Measurements from ENCODE around the gene TNFSF11.
A peak's percentile ranks its signal among the peaks of the same experiment; 100 is the strongest.
"Not testable (repeated sequence)": the region's sequence is repeated elsewhere in the genome, so short reads cannot be mapped to it uniquely, and the experiment has no call there.

Gene TNFSF11

DNA sequence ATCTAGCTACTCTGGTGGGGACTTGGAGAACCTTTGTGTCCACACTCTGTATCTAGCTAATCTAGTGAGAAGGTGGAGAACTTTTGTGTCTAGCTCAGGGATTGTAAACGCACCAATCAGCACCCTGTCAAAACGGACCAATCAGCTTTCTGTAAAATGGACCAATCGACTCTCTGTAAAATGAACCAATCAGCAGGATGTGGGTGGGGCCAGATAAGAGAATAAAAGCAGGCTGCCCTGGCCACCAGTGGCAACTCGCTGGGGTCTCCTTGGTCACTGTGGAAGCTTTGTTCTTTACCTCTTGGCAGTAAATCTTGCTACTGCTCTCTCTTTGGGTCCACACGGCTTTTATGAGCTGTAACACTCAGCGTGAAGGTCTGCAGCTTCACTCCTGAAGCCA lies 13.6 kb upstream of the TNFSF11 start:
- not testable (repeated sequence) for DNase-seq (ENCODE audit: low spot score)

DNA sequence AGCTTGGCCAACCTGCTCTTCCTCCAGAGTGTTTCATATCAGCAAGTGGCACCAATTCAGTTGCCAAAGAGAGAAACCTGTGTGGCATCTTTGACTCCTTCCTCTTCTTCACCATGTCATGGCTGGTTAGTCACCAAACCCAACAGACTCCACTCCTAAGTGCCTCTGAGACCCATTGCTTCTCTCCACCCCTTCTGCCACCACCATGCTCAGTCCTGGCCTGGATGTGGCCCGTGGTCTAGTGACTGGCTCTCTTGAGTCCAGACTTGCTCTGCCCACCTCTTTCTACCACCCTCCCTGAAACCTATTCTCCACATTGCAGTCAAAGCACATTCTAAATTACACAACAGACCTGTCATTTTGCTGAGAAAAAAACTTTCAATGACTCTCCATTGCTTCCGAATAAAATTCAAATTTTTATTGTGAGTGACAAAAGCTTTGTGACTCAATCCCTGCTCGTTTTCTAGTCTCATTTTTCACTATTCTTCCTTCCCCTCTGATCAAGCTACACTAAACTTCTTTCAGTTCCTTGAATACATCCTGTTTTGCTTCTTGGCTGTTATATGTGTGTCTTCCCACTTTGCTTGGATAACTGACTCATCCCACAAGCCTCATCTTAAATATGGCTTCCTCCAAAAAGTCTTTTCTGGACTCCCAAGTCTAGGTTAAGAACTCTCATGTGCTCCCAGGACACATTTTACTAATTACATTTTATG lies 12.0 kb upstream of the TNFSF11 start:
- DNase-seq (ENCODE audit: low spot score), result no peak

DNA sequence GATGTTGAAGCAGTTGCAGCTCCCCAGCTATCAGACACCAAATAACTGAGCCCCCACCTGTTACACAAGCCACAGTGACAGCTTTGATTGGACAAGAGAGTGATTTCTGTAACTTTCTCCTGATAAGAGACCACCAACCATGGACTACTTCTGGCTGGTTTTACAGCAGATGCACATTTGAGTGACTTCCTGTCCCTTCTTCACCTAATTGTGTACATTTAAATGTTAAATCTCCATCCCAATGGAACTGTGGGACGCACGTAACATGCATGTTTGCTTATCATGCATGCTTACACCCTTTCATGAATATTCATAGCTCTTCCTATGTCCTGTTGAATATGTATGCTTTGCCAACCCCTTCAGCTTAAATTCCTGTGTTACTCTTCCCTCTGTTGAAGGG lies 6.0 kb upstream of the TNFSF11 start:
- DNase-seq (ENCODE audit: low spot score), result no peak

DNA sequence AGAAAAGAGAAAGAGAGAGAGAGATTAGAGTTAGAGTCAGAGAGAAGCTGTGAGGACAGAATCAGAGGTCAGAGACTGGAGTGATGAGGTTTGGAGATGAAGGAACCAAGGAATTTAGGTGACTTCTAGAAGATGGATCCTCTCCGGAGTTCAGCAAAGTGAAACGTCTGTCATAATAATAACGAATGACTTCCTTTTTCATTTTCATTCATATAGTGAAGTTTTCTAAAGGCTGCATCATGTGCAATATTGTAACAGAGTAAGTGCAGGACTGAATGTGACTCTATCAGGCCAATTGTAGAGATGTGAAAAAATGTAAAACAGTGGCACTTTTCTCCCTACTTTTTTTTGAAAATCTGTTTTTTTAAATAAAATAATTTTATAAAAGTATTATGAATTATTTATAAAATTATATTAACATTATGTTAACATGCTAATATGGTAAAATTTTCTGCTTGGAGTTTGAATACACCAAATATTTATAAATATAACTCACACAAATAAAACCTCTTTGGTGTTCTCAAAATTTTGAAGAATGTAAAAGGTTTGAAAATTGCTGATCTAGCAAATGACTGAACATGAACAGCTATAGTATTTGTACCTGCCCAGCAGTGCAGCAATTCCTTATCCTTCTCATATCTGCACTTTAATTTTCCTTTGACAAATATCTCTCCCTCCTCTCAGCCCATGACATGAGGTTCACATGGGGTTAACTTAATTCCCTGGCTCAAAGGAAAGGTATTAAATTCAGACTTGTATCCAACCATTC lies 4.2 kb upstream of the TNFSF11 start:
- no peak for DNase-seq (ENCODE audit: low spot score)

DNA sequence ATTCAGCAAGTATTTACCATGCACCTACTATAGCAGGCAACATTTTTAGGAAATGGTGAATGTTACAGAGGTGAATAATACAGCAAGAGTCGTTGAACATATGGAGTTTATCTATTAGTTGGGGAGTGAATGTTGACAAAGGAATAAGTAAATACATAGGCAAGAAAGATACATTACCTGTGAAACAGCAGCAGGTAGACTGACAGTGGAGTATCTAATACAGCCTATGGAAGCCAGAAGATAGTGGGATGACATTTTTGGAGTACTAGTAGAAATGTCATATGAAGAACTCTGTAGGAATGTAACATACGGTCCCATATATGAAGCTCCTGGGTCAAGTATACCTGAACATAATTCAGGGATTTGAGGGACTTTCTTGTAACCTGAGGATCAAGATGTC lies 2.1 kb upstream of the TNFSF11 start:
- DNase-seq (ENCODE audit: low spot score), result no peak

DNA sequence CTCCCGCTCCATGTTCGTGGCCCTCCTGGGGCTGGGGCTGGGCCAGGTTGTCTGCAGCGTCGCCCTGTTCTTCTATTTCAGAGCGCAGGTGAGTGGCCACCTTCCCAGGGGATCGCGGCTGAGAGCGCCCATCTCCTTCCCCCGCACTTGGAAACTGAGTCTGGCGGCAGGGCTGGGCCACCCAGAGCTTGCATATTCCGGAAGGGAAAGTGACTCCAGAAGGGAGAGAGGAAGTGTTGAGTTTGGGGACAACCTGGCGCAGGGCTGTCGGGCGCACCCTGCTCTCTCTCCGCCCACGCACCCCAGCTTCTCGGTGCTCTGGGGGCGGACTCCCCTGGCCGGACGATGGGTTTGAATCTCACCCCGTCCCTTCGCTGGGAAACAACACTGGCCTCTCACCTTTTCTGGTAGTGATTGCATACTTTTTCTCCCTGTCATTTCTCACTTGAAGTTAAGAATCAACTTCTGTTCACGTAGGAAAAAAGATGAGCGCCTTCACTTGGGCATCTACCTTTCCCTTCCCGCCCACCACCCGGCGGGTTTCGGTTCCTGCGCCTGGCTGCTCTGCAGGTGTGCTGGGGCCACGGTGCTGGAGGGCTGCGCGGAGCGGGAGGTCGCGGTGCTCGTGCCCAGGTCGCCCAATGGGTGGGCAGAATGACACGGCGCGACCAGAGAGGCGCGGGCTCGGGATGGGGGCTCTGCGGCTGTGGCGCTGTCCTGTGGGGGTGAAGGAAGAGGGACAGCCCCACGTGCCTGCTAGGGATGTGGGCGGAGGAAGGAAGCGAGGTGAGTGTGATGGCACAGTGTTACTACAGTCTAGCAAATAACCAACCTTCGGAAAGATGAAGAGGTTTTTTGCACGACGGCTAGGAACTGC lies 721 bp downstream of the TNFSF11 start:
- DNase-seq (ENCODE audit: low spot score), result no peak

DNA sequence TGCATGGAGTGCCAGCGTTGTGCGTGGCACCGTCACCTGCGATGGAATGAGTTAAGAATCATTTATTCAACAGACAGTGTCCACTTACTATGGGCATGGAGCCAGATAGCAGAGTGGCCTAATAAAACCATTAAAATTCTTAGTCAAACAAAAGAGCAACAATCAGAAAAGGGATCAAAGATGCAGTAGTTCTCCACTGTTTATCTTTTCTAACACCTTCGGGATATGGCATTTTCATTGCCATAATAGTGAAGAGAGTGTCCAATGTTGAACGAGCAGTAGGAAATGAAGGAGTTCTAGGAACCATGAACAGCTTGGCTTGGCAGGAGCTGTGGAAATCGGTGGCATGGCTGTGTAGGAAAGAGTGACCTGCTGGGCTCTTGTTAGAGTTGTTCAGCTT lies 2.0 kb downstream of the TNFSF11 start:
- peak; percentile 28 for DNase-seq (ENCODE audit: low spot score)

DNA sequence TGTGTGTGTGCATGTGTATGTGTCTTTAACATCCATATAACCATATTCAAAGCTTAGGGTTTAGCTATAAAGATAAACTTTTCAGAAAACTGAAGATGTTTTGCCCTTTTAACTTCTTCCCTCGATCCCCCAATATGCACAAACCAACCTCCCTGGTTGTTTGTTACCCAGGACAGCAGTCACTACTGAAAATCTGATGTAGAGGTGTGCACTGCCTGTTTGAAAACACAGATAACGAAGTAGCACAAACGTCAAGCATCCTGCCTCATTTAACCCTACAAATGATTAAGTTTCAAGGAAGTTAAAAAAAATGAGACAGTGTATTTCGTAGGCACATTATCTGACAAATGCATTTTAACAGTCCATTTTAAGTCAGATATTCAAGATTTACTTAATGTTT lies 3.6 kb downstream of the TNFSF11 start:
- no peak for DNase-seq (ENCODE audit: low spot score)

DNA sequence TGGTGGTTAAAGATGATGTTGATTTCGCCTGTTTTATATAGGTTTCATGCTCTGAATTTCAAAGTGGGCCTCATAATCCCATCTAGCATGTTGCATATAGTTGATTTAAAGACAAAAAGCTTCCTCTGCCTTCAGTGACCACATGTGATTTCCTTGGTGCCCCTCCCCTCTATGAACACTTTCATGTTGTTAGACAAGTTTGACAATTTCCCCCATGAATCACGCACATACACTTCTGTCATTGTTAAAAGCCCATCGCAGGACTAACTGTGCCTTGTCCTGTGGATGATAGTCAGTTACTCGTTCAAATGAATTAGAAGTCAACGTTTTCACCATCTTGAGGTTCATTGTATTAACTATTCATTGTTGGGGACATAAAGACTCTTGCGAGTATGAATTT lies 6.7 kb downstream of the TNFSF11 start:
- no peak for DNase-seq (ENCODE audit: low spot score)

DNA sequence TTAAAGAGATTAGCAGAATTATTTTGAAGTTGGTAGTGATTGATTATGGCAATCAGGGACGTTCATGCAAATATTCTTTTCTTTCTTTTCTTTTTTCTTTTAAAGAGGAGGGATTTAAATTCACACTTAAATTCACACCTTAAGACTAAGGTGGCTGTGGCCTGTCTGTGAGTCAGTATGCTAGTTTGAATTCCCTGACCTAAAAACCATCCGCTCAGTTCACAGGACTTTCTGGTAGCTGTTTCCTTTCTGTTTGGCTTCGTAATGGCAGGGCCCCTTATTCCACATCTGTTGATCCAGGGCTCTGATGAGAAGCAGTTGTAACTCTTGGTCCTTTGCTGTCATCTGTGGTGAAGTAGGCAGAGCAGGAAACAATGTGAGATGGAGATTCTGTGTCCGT lies 7.5 kb downstream of the TNFSF11 start:
- no peak for DNase-seq (ENCODE audit: low spot score)

DNA sequence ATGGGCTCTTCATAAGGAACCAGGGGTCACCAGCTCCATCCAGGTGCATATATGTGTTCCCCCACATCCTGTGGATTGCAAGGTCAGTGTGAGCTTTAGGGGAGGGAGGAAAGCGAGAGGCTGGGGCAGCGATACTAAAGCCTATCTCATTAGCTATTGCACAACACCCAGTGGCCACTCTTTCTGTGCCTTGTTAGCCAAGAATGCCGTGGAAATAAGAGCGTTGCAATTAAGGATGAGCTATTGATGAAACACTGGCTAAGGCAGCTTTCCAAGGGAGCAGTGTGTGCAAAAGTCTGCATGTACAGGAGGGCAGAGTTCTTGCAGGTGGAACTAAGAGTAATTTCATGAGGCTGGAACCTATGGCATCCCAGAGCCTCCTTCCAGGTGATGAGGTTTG lies 17.6 kb downstream of the TNFSF11 start:
- DNase-seq (ENCODE audit: low spot score), result no peak

DNA sequence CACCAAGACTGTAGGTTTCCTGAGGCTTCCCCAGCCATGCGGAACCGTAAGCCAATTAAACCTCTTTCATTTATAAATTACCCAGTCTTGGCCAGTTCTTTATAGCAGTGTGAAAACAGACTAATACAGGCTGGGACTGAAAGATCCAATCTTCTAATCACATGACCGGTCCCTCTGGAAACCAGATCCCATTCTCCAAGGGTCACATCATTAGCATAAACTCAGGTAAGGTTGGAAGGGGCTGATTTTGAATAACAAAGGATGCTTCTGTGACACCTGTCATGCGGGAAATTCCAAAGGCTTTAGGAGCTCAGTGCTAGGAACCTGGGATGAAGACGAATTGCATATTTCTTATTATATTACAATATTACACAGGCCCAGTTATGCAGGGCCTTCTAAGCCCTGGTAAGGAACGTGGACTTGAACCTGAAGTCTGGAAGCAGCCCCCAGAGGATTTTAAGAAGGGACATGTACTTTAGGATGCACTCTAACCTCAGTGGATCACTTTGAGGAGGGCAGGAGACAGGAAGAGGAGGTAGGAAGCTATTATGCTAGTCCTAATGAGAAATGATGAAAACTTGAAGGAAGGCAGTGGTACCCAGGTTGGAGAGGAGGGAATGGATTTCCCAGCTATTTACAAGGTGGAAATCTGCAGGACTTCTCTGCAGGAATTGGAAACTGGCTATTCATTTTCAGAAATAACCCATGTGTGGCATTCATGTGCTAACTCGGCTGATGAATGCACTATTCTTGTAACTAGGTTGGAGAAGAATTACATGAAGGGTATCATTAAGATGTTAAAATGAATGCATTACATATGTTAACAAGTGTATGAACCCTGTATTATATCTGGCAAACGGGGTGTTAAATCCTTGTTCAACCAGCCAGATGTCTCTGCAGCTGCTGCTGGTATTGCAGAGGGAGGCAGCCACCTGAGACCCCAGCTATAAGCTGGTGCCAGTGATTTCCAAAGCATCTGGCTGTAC lies 19.3 kb downstream of the TNFSF11 start:
- no peak for DNase-seq (ENCODE audit: low spot score)

DNA sequence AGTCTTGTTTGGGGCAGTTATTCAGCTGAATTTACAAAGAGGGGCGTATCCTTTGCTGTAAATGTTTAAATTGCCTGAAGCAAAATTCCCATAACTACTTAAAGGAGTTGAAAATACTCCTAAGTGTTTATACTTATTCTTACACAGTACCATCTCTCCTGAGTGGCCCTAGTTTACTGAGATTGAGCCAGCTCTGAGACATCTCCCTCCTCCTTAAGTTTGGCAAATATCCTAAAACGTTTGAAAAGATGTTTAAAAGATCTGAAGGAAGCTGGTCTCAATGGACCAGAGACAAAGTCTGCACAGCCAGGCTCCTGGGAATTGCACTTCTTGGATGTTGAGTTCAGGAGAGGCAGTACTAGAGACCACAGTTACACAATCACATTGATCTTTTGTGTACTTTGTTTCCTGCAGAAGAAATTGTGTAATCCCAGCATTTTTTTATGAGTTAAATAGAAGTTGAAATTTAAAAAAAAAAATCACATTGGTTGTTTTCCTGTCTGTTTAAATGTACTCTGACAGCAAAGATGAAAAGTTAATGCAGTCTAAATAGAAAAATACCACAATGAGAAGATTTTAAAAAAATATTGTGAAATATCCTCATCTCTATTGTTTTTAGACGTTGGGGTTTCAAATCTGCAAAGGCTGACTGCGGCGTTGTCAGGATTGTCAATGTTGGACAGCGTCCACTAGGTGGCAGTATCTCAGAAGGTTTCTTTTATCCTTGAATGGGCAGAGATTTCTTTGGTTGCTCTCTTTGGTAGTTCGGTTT lies 20.7 kb downstream of the TNFSF11 start:
- peak; percentile 58 for DNase-seq (ENCODE audit: low spot score)

DNA sequence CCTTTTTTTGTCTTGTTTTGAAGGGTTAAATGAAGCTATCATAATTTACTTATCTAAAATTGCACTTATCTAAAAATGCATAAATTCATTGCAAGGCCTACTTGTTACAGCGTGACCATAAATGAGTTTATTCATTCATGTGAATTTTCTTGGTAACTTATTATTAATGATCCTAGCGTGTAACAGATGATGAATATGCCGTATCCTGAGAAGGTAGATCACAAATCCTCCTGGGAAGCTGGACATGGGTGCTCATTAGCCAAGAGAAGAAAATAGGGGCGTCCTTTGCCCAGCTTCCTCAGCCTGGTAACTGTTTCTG lies 21.3 kb downstream of the TNFSF11 start:
- DNase-seq (ENCODE audit: low spot score), result no peak

DNA sequence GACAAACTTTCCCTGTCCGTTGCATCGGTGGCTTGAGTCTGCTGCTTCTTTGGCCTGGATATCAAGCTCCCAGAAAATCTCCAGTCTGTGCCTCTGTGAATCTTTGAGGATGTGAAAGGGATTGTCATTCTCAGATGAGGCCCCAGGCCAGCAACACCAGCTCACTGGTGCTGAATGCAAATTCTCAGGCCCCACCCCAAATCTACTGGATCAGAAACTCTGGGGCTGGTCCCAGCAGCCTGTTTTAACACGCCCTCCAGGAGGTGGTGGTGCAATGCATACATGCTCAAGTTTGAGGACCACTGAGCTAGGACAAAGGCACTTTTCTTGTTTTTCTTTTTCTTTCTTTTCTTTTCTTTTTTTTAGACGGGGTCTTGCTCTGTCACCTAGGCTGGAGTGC lies 23.6 kb downstream of the TNFSF11 start:
- DNase-seq (ENCODE audit: low spot score), result no peak

DNA sequence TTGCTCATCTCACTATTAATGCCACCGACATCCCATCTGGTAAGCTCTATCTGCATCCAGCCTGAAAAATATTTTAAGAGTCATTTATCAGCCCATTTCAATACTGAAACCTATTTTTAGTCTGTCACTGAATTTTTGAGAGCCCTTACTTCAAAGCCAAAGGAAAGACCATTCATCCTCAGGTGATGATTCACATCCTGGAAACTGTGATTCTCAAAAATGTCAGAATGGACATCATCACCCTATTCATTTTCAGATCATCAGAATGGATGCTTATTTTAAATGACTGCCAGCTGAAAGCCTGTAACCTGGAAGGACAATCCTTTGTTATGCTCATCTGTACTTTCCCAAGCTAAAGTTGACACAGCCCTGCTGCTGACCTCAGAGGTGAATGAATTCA lies 27.0 kb downstream of the TNFSF11 start:
- DNase-seq (ENCODE audit: low spot score), result peak; percentile 18

DNA sequence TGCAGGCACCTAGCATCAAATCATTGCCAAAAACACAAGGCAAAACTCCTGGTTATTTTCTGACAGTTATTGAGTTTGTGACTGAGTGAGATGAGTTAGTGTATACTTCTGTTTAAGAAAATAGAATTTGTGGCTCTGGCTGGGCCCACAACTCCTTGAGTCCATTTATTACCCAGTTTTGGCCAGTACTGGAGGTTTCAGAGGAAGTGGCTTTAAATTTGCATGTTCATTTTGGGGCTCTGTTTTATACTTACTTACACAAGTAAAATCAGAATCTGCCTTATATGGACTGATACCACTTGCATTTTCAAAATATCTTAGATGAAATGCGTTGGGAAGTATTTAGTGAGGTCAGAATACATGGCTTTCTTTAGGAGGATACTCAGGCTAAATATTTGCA lies 29.0 kb downstream of the TNFSF11 start:
- DNase-seq (ENCODE audit: low spot score), result no peak

DNA sequence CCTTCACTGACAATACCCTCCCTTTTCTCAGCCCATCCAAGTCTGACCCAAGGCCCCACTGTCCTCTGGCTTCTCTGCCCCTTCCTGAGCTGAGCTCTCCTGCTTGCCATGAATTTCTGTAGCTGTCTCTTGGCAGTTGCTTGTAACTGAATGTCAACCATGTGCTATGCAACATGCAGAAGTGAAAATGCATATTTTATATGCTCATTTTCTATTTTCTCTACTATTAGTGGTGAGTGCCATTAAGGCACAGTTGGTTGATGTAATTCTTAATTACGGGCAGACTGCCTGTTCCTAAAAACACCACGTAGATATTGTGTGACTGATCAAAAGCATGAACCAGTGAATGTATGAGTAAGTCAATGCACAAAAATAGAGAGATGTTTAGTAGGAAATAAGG lies 29.6 kb downstream of the TNFSF11 start:
- DNase-seq (ENCODE audit: low spot score), result no peak

DNA sequence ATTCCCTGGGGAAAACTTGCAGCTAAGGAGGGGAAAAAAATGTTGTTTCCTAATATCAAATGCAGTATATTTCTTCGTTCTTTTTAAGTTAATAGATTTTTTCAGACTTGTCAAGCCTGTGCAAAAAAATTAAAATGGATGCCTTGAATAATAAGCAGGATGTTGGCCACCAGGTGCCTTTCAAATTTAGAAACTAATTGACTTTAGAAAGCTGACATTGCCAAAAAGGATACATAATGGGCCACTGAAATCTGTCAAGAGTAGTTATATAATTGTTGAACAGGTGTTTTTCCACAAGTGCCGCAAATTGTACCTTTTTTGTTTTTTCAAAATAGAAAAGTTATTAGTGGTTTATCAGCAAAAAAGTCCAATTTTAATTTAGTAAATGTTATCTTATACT lies 33.6 kb downstream of the TNFSF11 start:
- DNase-seq (ENCODE audit: low spot score), result no peak

DNA sequence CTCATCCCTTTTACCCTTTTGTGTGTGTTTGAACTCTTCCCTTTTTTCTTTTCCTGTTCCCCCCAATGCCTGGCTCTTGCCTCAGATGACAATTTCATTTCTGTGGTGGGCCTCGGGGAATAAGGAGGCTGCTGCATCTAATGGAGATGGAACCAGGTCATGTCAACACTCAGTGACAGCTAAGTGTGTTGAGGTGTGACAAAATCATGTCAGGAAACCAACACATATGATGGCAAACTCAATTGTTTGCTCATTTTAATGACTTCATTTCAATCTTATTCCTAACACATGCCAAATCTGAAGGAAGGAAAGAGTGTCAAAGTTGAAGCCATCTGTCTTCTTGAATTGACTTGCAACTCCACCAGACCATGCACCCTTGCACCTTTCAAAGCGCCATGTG lies 36.7 kb downstream of the TNFSF11 start:
- no peak for DNase-seq (ENCODE audit: low spot score)
